H1 (cell line): ENCODE measurements around the gene C2CD3. TPM values are rescaled to one million over a fixed set of nuclear protein-coding genes. Genes with fewer than 3 reads are reported as not detected.
"Not testable (repeated sequence)": the region's sequence is repeated elsewhere in the genome, so short reads cannot be mapped to it uniquely, and the experiment has no call there.

Experiments used
- CTCF ChIA-PET: fragments of 300-600 bp; sonication (Branson Sonifier 250); formaldehyde crosslinking; loops from one replicate; lab custom pipeline; 2021; ENCODE audit not compliant: partially characterized antibody; lab: Charles Lee
- POLR2A ChIA-PET: fragments of 300-600 bp; sonication (Branson Sonifier 250); formaldehyde crosslinking; loops from one replicate; lab custom pipeline; 2021; ENCODE audit warnings: inconsistent platforms; ENCODE audit not compliant: partially characterized antibody; lab: Charles Lee
- DNase-seq, 2 experiments: peaks; one replicate each; pipeline versions ENCODE4 v3.0.0 to v3.0.0-alpha.2; 2010 to 2022; ENCODE audit warnings: low spot score in 2 of 2, low read depth in 1 of 2, mixed read lengths in 1 of 2
- FAIRE-seq: peaks from 2 replicates; lab custom pipeline; 2011; peaks lifted over from hg19 to GRCh38; lab: Jason Lieb, UNC
- H2AFZ ChIP-seq: 2 replicates; pipeline ENCODE4 v1.8.1; 2012; ENCODE audit warnings: low read length, inconsistent platforms
- H2AK5ac ChIP-seq: 2 replicates; pipeline ENCODE4 v1.6.1; 2013; ENCODE audit warnings: low read depth, low read length
- H2BK120ac ChIP-seq: replicated peaks from 2 replicates; pipeline ENCODE3; 2013; ENCODE audit warnings: low read depth, low read length, inconsistent platforms
- H2BK12ac ChIP-seq: 2 replicates; pipeline ENCODE4 v1.6.1; 2013; ENCODE audit warnings: low read depth, low read length
- H2BK15ac ChIP-seq: 2 replicates; pipeline ENCODE4 v1.6.1; 2013; ENCODE audit warnings: low read length
- H2BK20ac ChIP-seq: 2 replicates; pipeline ENCODE4 v1.6.1; 2013; ENCODE audit warnings: low read length
- H2BK5ac ChIP-seq: 2 replicates; pipeline ENCODE4 v1.6.1; 2013; ENCODE audit warnings: low read depth, low read length
- H3K14ac ChIP-seq: 2 replicates; pipeline ENCODE4 v1.6.1; 2013; ENCODE audit warnings: inconsistent platforms; ENCODE audit not compliant: insufficient read length
- H3K18ac ChIP-seq: 2 replicates; pipeline ENCODE4 v1.6.1; 2013; ENCODE audit warnings: low read length; ENCODE audit errors: extremely low read depth
- H3K23ac ChIP-seq: 2 replicates; pipeline ENCODE4 v1.6.1; 2013; ENCODE audit warnings: inconsistent platforms; ENCODE audit not compliant: insufficient read length
- H3K23me2 ChIP-seq: 2 replicates; pipeline ENCODE4 v1.6.1; 2013; ENCODE audit warnings: low read depth, low read length
- H3K27ac ChIP-seq: 2 replicates; pipeline ENCODE4 v1.6.1; 2011; ENCODE audit warnings: low read depth, low read length, inconsistent platforms
- H3K27me3 ChIP-seq, 4 experiments: replicated peaks in 1 of 4; 1 replicate in 1 of 4; 2 replicates in 3 of 4; pipeline versions ENCODE4 v1.6.1 to v1.8.1; 2011 to 2013; ENCODE audit warnings: low read length in 3 of 4, mild to moderate bottlenecking in 3 of 4, inconsistent platforms in 2 of 4, mixed read lengths in 2 of 4, moderate library complexity in 1 of 4; ENCODE audit not compliant: control insufficient read depth in 3 of 4, insufficient read depth in 3 of 4; ENCODE audit errors: extremely low read depth in 1 of 4
- H3K36me3 ChIP-seq, 4 experiments: 2 replicates each; pipeline versions ENCODE4 v1.6.1 to v1.8.1; 2011 to 2013; ENCODE audit warnings: mild to moderate bottlenecking in 4 of 4, low read length in 3 of 4, moderate library complexity in 2 of 4, control low read depth in 1 of 4, inconsistent platforms in 1 of 4; ENCODE audit not compliant: insufficient read depth in 4 of 4, control insufficient read depth in 2 of 4
- H3K4ac ChIP-seq: replicated peaks from 2 replicates; pipeline ENCODE3; 2013; ENCODE audit warnings: low read length, low read depth, mixed read lengths, inconsistent platforms; ENCODE audit not compliant: insufficient read length
- H3K4me1 ChIP-seq, 4 experiments: replicated peaks in 1 of 4; 1 replicate in 1 of 4; 2 replicates in 3 of 4; pipeline versions ENCODE4 v1.6.1 to v1.8.1; 2011 to 2013; ENCODE audit warnings: low read length in 3 of 4, inconsistent platforms in 2 of 4, mixed read lengths in 1 of 4; ENCODE audit not compliant: insufficient read depth in 4 of 4, control insufficient read depth in 3 of 4
- H3K4me2 ChIP-seq, 2 experiments: 2 replicates each; pipeline versions ENCODE4 v1.6.1 to v1.8.1; 2011 to 2013; ENCODE audit warnings: low read depth in 2 of 2, low read length in 2 of 2, control low read depth in 1 of 2, inconsistent platforms in 1 of 2, mild to moderate bottlenecking in 1 of 2; ENCODE audit not compliant: insufficient read depth in 1 of 2
- H3K4me3 ChIP-seq, 4 experiments: fragments of 200-600, 300-600 bp in 1 of 4; sonication (generic), shearing (Covaris generic), sonication (Bioruptor Twin) in 1 of 4; 2 replicates each; pipeline versions ENCODE4 v1.5.1 to v1.8.1; 2011 to 2016; ENCODE audit warnings: low read length in 4 of 4, low read depth in 3 of 4, control low read depth in 2 of 4, inconsistent platforms in 2 of 4, mild to moderate bottlenecking in 2 of 4, mixed read lengths in 1 of 4, moderate library complexity in 1 of 4; ENCODE audit not compliant: insufficient read depth in 2 of 4; ENCODE audit errors: extremely low read depth in 1 of 4
- H3K56ac ChIP-seq: replicated peaks from 2 replicates; pipeline ENCODE3; 2013; ENCODE audit warnings: low read depth, mild to moderate bottlenecking, mixed read lengths, low read length, inconsistent platforms; ENCODE audit not compliant: insufficient read length
- H3K79me1 ChIP-seq: 2 replicates; pipeline ENCODE4 v1.6.1; 2013; ENCODE audit warnings: low read depth, low read length, control low read depth
- H3K79me2 ChIP-seq, 2 experiments: 2 replicates each; pipeline versions ENCODE4 v1.6.1 to v1.8.1; 2012 to 2013; ENCODE audit warnings: low read length in 2 of 2, mild to moderate bottlenecking in 2 of 2, inconsistent platforms in 1 of 2; ENCODE audit not compliant: insufficient read depth in 2 of 2, control insufficient read depth in 1 of 2
- H3K9ac ChIP-seq, 4 experiments: replicated peaks in 1 of 4; 1 replicate in 1 of 4; 2 replicates in 3 of 4; pipeline versions ENCODE4 v1.6.1 to v1.8.1; 2011 to 2013; ENCODE audit warnings: low read depth in 3 of 4, low read length in 3 of 4, control low read depth in 2 of 4, mild to moderate bottlenecking in 2 of 4, moderate library complexity in 2 of 4, inconsistent platforms in 1 of 4; ENCODE audit errors: extremely low read depth in 1 of 4
- H3K9me3 ChIP-seq, 2 experiments: 2 replicates each; pipeline versions ENCODE4 v1.6.1 to v1.8.1; 2012 to 2013; ENCODE audit warnings: mild to moderate bottlenecking in 2 of 2, moderate library complexity in 2 of 2, control low read depth in 1 of 2, inconsistent platforms in 1 of 2, low read depth in 1 of 2, low read length in 1 of 2, mixed read lengths in 1 of 2; ENCODE audit not compliant: insufficient read depth in 2 of 2
- H4K20me1 ChIP-seq, 2 experiments: replicated peaks in 1 of 2; 2 replicates each; pipeline versions ENCODE3 to v1.8.1; 2011 to 2013; ENCODE audit warnings: inconsistent platforms in 2 of 2, low read length in 2 of 2, mild to moderate bottlenecking in 1 of 2; ENCODE audit not compliant: insufficient read depth in 2 of 2, control insufficient read depth in 1 of 2
- H4K5ac ChIP-seq: 2 replicates; pipeline ENCODE4 v1.6.1; 2013; ENCODE audit warnings: low read length, low read depth, mixed read lengths, inconsistent platforms; ENCODE audit not compliant: insufficient read length
- H4K8ac ChIP-seq: 2 replicates; pipeline ENCODE4 v1.8.0; 2013; ENCODE audit warnings: mild to moderate bottlenecking, moderate library complexity, low read length, inconsistent platforms; ENCODE audit not compliant: insufficient read depth; ENCODE audit errors: extremely low read depth
- H4K91ac ChIP-seq: replicated peaks from 2 replicates; pipeline ENCODE3; 2013; ENCODE audit warnings: low read length, mixed read lengths, inconsistent platforms; ENCODE audit not compliant: insufficient read length
- WGBS, 2 experiments: shearing (Covaris generic) in 1 of 2; methylation state at CpG; one replicate each; pipeline versions ENCODE4 v1.1.6 to v1.1.7; 2013 to 2015; ENCODE audit warnings: low lambda C conversion rate in 2 of 2, mixed read lengths in 2 of 2, inconsistent platforms in 1 of 2, low coverage in 1 of 2, missing lambda C conversion rate in 1 of 2; ENCODE audit not compliant: insufficient replicate concordance in 2 of 2, insufficient coverage in 1 of 2, insufficient read length in 1 of 2; ENCODE audit errors: extremely low coverage in 1 of 2, missing lambda C conversion rate in 1 of 2; 5-methylcytosine and 5-hydroxymethylcytosine counted together
- polyA plus RNA-seq, 7 experiments: library from polyadenylated mRNA; depleted of rRNA in 3 of 7; stranded (reverse) in 5 of 7; unstranded in 2 of 7; fragments of >200 nt in 5 of 7; fragments of 200-250 nt in 2 of 7; gene quantifications; 1 replicate in 5 of 7; 2 replicates in 1 of 7; 4 replicates in 1 of 7; pipeline versions ENCODE4 v1.2.1 to v1.2.3, GENCODE V29; 2011 to 2013; ENCODE audit warnings: missing spikeins in 2 of 7, mixed read lengths in 2 of 7
- total RNA-seq: library from RNA; stranded (reverse); fragmentation: NEBNext Ultra II Directional; extraction: Animal tissue kit (Norgen Biotek cat#: 25700); gene quantifications from 2 replicates; pipeline ENCODE4 v1.2.1, GENCODE V29; 2021

The C2CD3 gene
- total and polyA plus RNA-seq, 2 of the 8 experiments (the other 6 are each of a cell fraction or from before 2014, with no cell fraction given) = 11.0 to 29.1 TPM

- H2BK120ac ChIP-seq, H4K5ac ChIP-seq, H3K14ac ChIP-seq, H3K18ac ChIP-seq, H3K4me2 ChIP-seq, H3K23ac ChIP-seq, H3K79me1 ChIP-seq, H3K27me3 ChIP-seq, H2BK15ac ChIP-seq, H2BK20ac ChIP-seq, H3K4me1 ChIP-seq, H4K91ac ChIP-seq, H3K27ac ChIP-seq, H2AFZ ChIP-seq, H4K8ac ChIP-seq, H2BK5ac ChIP-seq, H3K56ac ChIP-seq, H2AK5ac ChIP-seq, FAIRE-seq, DNase-seq, H3K23me2 ChIP-seq, POLR2A ChIA-PET, H3K79me2 ChIP-seq, H4K20me1 ChIP-seq, H3K9me3 ChIP-seq, H2BK12ac ChIP-seq, H3K9ac ChIP-seq, CTCF ChIA-PET, H3K36me3 ChIP-seq, H3K4ac ChIP-seq, H3K4me3 ChIP-seq: not testable (repeated sequence)
- WGBS, 2 experiments = 100% methylated on average over 1 of the region's 1 CpG; no CpG with 5 or more reads in 1 of the 2 experiments
Measured at GRCh38 chr11:74063628-74064027, 107.2 kb downstream of the C2CD3 start.

- H3K27me3 ChIP-seq, H2BK20ac ChIP-seq, H3K56ac ChIP-seq, H2AFZ ChIP-seq, H3K23me2 ChIP-seq, H3K4me2 ChIP-seq, H3K14ac ChIP-seq, DNase-seq, H4K20me1 ChIP-seq, H3K4me3 ChIP-seq, H2AK5ac ChIP-seq, H3K79me1 ChIP-seq, H3K79me2 ChIP-seq, H3K9me3 ChIP-seq, POLR2A ChIA-PET, H3K27ac ChIP-seq, FAIRE-seq, H2BK120ac ChIP-seq, H3K18ac ChIP-seq, H2BK15ac ChIP-seq, H2BK5ac ChIP-seq, CTCF ChIA-PET, H3K23ac ChIP-seq, H3K4ac ChIP-seq, H4K5ac ChIP-seq, H3K9ac ChIP-seq, H4K8ac ChIP-seq, H4K91ac ChIP-seq, H2BK12ac ChIP-seq, H3K36me3 ChIP-seq, H3K4me1 ChIP-seq: not testable (repeated sequence)
- WGBS, 2 experiments = 90% methylated on average over 4 of the region's 4 CpGs; no CpG with 5 or more reads in 1 of the 2 experiments
Measured at GRCh38 chr11:74061599-74061998, 109.2 kb downstream of the C2CD3 start.
